NCI-H524 treated with DMSO at 0.1 percent for 48 hours (cell line): Measurements from ENCODE around the gene ADAMTS2.
"Not testable (repeated sequence)": the region's sequence is repeated elsewhere in the genome, so short reads cannot be mapped to it uniquely, and the experiment has no call there.

ENCODE experiments used
- DNase-seq: peaks from one replicate; lab custom pipeline; 2025; lab: John Stamatoyannopoulos, UW

ADAMTS2 gene

DNA sequence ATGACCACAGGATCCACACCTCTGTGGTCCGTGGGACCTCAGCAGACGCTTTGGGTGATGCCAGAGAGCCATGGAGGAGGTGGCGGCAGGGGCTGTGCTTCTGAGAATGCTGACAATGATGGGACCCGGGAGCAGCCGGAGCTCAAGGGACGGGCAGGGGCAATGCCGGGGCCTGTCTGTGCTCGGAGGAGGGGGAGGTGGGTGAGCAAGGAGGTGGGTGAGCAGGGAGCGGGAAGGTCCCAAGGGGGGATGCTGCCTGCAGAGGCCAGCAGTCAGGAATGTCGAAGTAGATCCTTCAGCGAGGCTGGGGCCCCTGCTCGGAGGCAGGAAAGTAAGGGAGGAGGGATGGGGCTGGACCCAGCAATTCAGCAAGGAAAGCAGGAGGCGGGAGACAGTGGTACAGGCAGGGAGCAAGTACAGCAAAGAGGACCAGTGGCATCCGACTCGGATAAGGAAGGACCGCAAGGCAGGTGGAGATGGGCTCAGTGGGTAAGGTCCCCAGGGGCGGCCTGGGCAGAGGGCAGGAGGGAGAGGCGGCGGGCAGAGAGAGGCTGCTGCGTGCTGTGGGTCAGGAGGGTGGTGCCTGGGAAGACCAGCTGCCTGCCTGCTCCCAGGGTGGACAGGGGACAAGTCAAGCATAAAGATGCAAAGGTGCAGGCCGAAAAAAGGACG lies 49.0 kb downstream of the ADAMTS2 start:
- no peak for DNase-seq

DNA sequence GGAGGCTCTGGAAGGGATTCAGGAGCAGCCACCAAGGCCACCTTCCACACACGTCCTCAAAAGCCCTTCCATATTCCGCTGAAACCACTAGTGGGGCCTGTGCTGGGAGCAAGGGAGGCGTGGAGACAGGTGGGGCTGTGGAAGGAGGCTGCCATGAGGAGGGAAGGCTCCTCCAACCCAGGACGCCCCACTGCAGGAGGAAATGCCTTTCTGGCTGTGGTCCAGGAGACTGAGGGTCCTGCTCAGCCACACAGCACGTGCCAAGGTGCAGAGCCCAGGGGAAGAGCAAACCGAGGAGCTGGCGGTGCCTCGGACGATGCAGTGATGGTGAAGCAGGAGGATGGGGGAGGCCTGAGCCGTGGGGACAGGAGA lies 49.5 kb downstream of the ADAMTS2 start:
- no peak for DNase-seq

DNA sequence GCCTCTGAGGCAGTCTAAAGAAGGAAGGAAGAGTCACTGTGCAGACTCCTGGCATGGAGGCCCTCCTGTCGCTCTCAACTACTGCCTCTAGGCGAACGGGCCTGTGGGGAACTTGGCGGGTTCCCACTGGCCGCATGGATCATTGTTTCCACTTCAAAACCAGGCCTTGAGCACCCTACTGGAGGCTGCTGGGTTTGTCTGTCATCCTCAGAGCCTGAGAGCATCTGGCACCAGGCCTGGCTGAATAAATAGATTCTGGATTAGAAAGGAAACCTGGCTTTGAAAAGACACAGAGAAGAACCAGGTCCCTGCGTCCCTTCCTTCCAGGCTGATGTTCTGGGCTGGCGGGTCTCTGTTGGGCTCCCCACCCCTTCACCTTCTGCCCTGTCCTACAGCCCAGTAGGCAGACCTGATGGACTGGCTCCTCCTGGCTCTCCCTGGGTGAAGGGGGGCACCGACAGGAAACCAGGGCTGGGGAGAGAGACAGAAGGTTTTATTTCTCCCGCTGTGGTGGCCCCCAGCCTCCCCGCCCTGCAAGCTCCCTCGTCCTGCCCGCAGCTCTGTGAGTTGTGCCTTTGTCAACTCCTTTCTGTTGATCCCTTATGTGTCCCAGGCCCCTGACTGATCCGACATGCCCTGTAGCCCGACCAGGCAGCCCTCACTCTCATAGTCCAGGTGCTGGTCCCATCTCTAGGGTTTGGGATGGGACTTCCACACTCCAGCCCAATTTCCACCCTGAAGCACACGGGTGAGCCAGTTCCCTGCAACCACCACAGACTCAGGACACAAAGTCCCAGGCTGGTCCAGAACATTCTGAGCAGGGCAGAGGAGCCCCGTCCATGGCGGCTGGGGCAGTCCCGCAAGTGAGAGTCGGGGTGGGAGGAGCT lies 50.1 kb downstream of the ADAMTS2 start:
- no peak for DNase-seq

DNA sequence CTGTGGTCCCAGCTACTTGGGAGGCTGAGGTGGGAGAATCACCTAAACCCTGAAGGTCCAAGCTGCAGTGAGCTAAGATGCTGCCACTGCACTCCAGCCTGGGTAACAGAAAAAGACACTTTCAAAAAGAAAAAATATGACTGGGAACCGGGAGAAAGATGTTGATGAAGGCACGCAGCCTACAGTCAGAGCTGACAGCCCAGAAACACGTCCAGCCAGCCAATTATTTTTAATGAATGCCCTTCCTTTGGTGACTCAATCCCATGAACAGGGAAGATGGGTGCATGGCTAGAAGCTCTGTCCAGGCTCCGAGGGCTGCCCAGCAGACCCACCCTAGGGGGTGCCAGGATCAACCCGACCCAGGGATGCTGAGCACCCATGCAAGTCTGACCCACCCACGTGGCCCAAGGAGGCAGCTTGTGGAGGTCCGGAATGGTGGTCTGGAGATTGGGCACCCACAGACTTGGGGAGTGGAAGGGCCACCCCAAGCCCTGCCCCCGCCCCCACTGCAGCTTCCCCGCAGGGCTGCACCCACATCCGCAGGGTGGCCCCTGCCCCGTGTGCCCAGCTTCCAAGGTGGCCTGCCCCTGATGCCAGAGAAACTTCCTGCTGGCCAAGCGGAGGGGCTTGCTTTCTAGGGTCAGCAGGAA lies 51.0 kb downstream of the ADAMTS2 start:
- no peak for DNase-seq

DNA sequence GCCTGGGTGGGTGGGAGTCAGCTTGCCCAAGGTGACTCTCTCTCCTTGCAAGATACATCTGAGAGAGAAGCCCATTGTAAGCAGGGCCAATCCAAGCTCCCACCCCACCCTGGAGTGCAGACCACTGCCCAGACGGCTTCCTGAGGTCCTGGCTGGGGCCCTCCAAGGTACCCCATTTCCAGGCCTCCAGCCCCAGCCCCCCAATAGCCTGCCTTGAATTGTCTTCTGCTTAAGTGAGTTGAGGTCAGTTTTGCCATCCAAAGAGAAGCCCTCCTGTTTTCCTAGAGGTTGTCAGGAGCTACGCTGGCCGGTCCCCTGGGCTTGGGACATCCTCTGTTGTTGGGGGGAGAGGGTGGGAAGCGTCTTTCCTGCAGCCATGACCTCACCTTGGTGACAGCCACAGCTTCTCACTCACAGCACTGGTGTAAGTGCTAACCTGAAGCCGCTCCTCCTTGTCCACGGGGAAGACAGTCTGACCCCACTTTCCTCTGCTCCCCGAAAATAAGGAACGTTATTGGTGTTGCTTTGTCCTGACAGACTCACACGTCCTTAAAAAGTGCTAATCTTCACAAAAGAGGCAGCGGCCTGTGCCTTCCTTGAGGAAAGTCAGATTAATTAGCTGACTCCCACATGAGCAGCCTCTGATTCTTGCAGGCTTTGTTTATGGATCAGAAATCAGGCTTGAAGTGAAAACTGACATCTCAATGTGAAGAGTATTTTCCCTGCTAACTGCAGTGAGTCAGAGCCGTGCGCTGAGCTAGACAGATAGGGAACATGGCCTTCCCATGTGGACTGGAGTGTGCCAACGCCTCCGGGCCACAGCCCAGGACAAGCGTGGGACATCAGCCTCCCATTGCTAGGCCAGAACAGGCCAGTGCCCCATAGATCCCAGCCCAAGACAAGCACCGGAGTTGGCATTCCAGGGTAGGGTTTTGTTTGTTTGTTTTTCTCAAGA lies 52.3 kb downstream of the ADAMTS2 start:
- DNase-seq = no peak

DNA sequence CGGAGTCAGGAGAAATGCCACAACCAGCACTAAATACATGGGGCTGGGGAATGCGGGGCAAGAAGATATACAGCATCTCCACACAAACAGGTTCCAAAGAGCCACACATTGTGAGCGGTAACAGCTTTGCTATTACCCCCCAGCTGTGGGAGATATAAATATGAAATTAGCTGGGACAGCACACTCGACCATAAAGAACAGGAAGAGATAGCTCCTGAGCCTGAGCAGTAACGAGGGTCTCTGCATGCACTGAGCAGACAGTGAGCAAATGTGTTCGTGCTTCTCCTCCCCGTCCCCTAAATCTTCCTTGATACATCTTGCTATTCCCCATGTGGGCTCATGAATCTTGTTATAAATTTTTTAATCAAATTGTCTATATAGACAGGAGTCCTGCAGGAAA lies 53.1 kb downstream of the ADAMTS2 start:
- DNase-seq = no peak

DNA sequence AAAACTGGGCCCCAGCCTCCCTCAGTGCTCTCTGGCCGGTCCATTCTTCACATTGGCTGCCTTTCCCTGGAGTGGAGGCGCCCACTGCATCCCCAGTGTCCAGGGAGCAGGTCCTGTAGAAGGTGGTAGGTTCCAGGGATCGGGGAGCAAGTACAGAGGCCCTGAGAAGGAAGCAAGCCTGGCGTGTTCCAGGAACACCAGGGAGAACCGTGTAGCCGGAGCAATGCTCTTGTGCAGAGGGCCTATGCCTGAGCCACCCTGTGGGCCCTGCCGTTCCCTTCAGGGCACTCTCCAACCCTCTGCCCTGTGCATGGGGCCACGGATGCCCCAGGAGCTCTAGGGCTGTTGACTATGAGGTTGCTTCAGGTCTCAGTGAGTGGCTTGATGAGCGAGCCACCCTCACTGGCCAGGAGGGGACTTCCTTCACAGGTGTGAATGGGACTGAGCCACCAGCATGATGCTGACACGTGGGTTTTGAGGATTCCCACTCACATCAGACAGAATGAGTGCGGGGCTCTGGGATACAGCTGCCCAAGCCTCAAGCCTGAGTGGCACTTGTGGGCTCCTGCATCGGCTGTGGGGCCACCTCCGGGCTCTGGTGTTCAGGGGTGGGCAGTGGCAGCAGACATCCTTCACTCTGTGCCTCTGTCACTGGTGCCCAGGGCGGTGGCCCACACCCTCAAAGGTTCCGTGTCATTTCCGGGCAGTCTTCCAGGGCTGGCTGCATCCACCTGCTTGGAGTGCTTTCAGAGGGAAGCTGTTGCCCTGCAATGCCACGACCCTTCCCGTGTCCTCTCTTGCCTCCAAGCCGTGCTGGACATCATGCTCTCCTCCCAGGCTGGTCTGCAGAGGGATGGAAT lies 54.4 kb downstream of the ADAMTS2 start:
- DNase-seq = no peak

DNA sequence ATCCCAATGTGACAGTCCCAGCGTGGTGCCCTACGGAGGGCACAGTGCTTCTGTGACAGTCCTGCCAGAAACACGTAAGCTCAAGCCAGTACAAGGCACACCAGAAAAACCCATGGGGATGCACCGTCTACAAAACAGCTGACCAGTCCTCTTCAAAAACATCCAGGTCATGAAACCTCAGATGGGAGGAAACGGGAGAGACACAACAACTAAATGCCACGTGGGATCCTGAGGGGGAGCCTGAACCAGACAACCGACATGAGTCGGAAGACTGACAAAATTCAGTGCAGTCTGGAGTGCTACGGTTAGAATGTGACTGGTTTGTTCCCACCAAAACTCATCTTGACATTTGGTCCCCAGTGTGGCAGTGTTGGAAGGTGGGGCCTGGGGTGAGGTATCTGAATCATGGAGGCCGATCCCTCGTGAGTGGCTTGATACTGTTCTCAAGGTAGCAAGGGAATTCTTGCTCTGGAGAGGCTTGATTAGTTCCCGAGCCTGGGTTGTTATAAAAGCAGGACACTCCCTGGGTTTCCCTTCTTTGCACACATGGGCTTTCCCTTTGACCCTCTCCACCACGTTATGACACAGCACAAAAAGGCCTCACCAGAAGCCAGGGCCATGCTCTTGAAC lies 55.4 kb downstream of the ADAMTS2 start:
- no peak for DNase-seq

DNA sequence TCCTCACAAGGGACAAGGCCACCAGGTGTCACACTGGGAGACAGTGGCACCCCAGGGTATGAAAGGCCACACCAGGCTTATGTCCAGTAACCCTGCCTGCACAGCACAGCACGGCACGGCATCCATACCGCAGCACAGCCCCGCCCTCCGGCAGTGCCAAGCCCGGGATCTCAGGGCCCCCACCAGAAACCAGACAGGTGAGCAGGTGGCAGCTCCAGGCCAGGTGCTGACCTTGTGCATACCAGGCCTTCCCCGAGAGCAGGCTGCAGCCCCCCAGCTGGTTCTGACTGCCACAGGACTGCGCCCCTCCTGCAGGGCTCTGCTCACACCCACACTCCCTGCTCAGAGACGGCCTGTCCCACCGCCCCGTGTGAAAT lies 56.5 kb downstream of the ADAMTS2 start:
- DNase-seq = no peak

DNA sequence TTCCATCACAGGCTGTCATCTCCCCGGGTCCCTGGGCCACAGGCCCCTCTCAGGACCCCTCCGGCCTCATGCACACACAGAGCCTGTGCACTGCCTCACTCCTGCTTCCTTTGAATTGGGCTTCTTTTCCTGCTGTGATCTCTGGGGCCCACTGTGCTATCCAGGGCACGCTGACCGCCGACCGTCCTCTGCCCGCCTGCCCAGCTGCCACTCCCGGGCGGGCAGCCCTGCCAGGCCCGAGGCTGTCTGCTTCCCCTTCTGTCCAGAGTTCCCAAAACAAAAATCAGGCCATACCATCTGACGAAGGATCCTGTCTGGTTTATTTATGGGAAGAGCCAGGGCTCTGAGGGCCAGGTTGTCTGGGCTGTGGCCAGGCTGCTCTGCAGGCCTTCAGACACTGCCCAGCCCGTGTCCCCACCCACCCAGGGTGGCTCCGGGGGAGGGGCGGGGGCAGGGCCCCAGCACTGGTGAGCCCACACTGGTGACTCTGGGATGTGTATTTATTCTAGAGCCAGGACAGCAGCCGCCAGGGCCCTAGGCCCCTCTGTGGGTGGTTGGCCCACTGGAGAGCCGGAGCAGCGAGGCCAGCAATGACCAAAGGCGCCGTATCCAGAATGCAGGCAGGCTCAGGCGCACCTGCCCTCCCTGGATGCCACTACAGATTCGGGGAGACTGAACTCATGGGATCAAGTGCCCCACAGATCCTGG lies 57.0 kb downstream of the ADAMTS2 start:
- DNase-seq = no peak

DNA sequence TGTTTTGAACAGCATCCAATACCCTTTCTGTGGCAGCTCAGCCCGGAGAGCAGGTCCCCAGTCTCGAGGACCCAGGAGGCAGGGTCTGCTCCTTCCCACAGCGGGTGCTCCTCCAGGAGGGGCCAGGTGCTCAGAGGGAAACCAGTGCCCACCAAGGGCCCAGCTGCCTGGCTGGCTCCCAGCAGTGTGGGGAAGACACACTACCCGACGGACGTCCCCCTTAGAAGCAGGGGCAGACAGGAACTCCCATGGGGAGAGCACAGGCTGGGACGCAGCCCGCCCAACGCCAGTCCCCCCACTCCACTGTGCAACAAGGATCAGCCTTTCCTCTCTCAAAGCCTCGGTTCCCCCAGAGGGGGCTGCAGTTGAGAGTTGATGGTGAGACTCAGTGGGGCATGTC lies 57.6 kb downstream of the ADAMTS2 start:
- DNase-seq = no peak

DNA sequence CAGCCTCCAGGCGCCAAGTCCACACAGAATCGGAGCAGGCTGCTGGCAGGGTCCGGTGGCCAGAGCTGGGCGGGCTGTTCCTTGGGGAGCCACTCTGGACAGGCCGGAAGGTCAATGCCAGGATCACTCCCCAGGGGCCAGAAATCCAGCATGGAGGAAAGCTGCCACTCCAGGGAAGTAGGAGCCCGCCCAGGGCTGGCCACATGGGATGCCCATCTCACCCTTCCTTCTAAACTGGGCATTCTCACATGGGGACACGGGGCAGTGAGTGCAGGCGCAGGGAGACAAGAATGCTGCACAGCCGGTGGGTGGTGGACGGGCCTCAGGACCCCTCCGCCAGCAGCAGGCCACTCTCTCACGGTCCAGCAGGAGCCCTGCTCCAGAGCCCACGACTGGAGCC lies 58.2 kb downstream of the ADAMTS2 start:
- DNase-seq = no peak

DNA sequence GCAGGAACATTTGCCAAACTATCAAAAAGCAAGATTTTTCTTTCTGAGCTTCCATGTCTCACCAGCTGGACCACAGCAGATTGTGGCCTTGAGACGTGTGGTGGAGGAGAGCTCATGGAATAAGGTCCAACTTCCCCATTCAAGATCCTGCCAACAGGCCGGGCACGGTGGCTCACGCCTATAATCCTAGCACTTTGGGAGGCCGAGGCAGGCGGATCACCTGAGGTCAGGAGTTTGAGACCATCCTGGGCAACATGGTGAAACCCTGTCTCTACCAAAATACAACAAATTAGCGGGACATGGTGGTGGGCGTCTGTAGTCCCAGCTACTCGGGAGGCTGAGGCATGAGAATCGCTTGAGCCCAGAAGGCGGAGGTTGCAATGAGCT lies 59.5 kb downstream of the ADAMTS2 start:
- DNase-seq = not testable (repeated sequence)

DNA sequence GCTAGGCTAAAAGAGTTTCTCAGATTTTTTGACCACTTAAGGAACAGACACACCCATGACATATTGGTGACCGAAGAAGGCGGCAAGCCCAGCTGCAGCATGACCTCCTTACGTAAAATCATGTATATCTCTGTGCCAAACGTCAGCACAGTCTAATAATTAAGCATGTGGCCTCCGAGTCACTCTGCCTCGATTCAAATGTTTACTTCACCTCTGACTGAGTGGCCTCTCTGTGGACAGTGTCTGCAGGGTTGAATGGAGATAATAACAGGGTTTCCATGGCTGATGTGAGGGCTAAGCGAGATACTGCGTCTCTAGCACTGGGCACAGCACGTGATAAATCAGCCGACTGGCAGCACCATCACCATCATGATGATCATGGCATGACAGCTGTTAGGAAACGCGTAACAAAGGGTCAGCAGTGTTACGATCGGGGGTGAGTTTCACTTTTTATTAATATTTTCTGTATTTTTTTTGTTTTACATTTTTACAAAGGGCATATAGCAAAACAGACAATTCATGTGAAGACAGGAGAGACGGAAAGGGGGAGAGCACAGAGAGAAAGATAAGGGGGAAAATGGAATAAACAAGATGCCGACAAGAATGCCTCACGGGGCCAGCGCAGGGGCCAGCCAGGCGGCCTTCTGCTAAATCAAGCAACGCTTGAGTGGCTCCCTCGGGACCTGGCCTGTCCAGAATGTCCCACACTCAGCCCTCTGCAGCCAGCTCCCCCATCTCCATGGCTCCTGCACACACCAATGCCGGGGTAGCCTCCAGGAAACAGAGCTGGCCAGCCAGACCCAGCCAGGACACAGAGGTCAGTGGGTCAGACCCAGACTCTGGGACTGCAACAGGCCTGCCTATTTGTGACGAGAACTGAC lies 60.3 kb downstream of the ADAMTS2 start:
- no peak for DNase-seq

DNA sequence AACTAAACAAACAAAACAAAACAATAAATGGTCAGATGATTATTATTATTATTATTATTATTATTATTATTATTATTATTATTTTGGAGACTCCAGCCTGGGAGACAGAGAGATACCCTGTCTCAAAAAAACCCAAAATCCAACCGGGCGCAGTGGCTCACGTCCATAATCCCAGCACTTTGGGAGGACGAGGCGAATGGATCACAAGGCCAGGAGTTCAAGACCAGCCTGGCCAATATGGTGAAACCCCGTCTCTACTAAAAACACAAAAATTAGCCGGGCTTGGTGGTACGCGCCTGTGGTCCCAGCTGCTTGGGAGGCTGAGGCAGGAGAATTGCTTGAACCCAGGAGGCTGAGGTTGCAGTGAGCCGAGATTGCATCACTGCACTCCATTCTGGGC lies 61.4 kb downstream of the ADAMTS2 start:
- DNase-seq = not testable (repeated sequence)

DNA sequence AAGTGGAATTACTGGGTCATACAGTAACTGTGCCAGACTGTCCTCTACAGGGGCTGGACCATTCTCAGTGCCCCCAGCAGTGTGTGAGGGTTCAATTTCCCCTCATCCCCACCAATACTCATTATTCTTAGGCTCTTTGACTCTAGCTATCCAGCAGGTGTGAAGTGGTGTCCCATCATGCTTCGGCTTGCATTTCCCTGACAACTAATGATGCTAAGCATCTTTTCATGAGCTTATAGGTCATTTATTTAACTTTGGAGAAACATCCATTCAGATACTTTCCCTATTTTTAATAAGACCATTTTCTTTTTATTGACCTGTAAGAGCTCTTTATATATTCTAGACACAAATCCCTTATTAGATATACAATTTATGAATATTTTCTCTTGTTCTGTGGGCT lies 63.6 kb downstream of the ADAMTS2 start:
- DNase-seq = no peak

DNA sequence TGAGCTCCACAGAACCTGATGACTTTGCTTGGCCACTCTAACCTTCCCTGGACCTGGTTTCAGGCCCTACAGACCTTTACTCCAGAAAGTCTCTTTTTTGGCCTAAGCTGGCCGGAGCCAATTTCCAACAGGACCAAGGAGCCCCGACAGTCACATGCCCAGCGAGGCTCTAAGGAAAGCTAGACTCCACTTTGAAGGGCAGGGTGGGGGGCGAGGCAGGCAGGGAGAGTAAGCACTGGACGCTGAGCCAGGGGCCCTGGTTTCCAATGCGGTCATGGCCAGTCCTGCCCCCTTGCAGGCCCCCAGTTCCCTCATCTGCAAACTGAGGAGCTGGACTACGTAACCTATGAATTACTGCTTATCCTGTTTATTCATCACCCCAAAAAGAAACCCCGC lies 65.2 kb downstream of the ADAMTS2 start:
- no peak for DNase-seq

DNA sequence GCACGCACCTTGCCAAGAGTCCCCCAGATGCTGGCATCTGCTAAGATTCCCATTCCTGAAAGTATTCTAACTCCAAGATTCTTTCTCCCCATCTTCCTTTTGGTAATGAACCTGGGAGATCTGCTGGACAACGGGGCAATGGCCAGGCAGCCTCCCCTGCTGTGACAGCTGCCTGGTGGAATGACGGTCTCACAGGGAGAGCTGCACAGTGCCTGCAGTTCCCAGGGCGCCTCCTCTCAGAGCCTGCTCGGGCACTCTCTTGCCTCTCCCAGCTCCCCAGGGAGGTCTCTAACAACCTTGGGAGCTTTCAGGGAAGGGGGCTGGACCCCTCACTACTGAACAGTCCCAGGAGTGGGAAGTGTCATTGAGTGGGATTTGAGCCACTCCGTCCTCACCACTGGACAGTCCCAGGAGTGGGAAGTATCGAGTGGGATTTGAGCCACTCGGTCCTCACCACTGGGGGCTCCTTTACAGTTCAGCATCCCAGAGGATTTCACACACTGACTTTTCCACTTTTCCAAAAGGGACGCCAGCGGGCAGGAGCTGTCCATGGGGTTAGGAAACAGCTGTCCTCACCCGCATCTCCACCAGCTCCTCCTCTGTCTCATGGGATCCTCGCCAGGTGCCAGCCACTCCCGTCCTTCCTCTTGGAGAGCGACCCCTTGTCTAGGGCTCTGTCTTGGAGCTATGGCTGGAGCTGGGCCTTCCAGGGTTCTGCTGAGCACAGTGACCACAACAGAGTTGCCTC lies 65.7 kb downstream of the ADAMTS2 start:
- DNase-seq = no peak
